GM23338 (cell line): ENCODE data around the gene PDCD1. TPM values are rescaled to one million over a fixed set of nuclear protein-coding genes. Genes with fewer than 3 reads are reported as not detected.

Source experiments
- ATAC-seq: fragments of 200-7000 bp; cut with Tn5 transposase; 3 replicates; pipeline ENCODE4 v1.9.1; 2020
- DNase-seq: peaks from one replicate; pipeline ENCODE4 v3.0.0-alpha.2; 2015; ENCODE audit warnings: low spot score
- H2AFZ ChIP-seq: fragments of 200-600 bp; sonication (generic); 2 replicates; pipeline ENCODE4 v1.8.0; 2016; ENCODE audit warnings: antibody characterized with exemption, mild to moderate bottlenecking, moderate library complexity
- H3F3A ChIP-seq: fragments of 200-600 bp; sonication (generic); replicated peaks from 2 replicates; pipeline ENCODE4 v1.8.0; 2017; ENCODE audit warnings: antibody characterized with exemption, mixed run types, low read depth
- H3K27ac ChIP-seq: fragments of 200-600 bp; sonication (generic); 2 replicates; pipeline ENCODE4 v1.6.1; 2016; ENCODE audit warnings: low read depth
- H3K27me3 ChIP-seq: fragments of 200-600 bp; sonication (generic); 2 replicates; pipeline ENCODE4 v1.8.0; 2016; ENCODE audit warnings: mild to moderate bottlenecking, mixed run types, moderate library complexity; ENCODE audit not compliant: insufficient read depth
- H3K36me3 ChIP-seq: fragments of 200-600 bp; sonication (generic); 2 replicates; pipeline ENCODE4 v1.8.0; 2016; ENCODE audit warnings: mild to moderate bottlenecking; ENCODE audit not compliant: insufficient read depth
- H3K4me1 ChIP-seq: fragments of 200-600 bp; sonication (generic); 2 replicates; pipeline ENCODE4 v1.8.0; 2016; ENCODE audit warnings: mild to moderate bottlenecking, moderate library complexity; ENCODE audit not compliant: insufficient read depth
- H3K4me2 ChIP-seq: fragments of 200-600 bp; sonication (generic); 2 replicates; pipeline ENCODE4 v1.7.1; 2017; ENCODE audit warnings: mixed run types
- H3K4me3 ChIP-seq: fragments of 200-600 bp; sonication (generic); 2 replicates; pipeline ENCODE4 v1.6.1; 2016; ENCODE audit warnings: mixed run types
- H3K79me2 ChIP-seq: fragments of 200-600 bp; sonication (generic); replicated peaks from 2 replicates; pipeline ENCODE4 v1.8.0; 2017; ENCODE audit warnings: mild to moderate bottlenecking; ENCODE audit not compliant: insufficient read depth
- H3K9me2 ChIP-seq: fragments of 200-600 bp; sonication (generic); 2 replicates; pipeline ENCODE4 v1.8.0; 2017; ENCODE audit not compliant: insufficient read depth
- H4K20me1 ChIP-seq: fragments of 200-600 bp; sonication (generic); replicated peaks from 2 replicates; pipeline ENCODE4 v1.8.0; 2017; ENCODE audit warnings: mild to moderate bottlenecking; ENCODE audit not compliant: insufficient read depth
- H3K27ac Mint-ChIP-seq: 2 replicates; pipeline ENCODE4 v1.8.0; 2020; ENCODE audit warnings: inconsistent platforms, mild to moderate bottlenecking, moderate library complexity, mixed read lengths
- H3K27me3 Mint-ChIP-seq: 3 replicates; pipeline ENCODE4 v1.8.0; 2022; ENCODE audit warnings: low read depth, mild to moderate bottlenecking, moderate library complexity, mixed read lengths, inconsistent platforms; ENCODE audit not compliant: insufficient read depth, poor library complexity
- H3K36me3 Mint-ChIP-seq: 3 replicates; pipeline ENCODE4 v1.8.0; 2021; ENCODE audit warnings: low read depth, mild to moderate bottlenecking, inconsistent platforms, moderate library complexity, mixed read lengths
- H3K4me1 Mint-ChIP-seq: 3 replicates; pipeline ENCODE4 v1.8.0; 2020; ENCODE audit warnings: mild to moderate bottlenecking, inconsistent platforms, mixed read lengths
- H3K4me3 Mint-ChIP-seq: 3 replicates; pipeline ENCODE4 v1.8.0; 2021; ENCODE audit warnings: moderate library complexity, mild to moderate bottlenecking, inconsistent platforms, mixed read lengths
- H3K9me3 Mint-ChIP-seq: 3 replicates; pipeline ENCODE4 v1.8.0; 2020; ENCODE audit warnings: moderate library complexity, mild to moderate bottlenecking, inconsistent platforms, mixed read lengths
- CREB1 ChIP-seq: fragments of 250-450 bp; sonication (Bioruptor Pico); IDR thresholded peaks from 2 replicates; pipeline ENCODE4 v1.5.0; 2020; ENCODE audit warnings: low read depth, mild to moderate bottlenecking, moderate library complexity
- EZH2 ChIP-seq: fragments of 200-600 bp; sonication (generic); IDR thresholded peaks from one replicate; pipeline ENCODE4 v1.8.0; 2017; ENCODE audit warnings: antibody characterized with exemption, mild to moderate bottlenecking, low read depth; ENCODE audit not compliant: unreplicated experiment
- EZH2phosphoT487 ChIP-seq: fragments of 200-600 bp; sonication (generic); IDR thresholded peaks from one replicate; pipeline ENCODE4 v1.8.1; 2018; ENCODE audit warnings: antibody characterized with exemption; ENCODE audit not compliant: unreplicated experiment
- JUNB ChIP-seq: IDR thresholded peaks from one replicate; pipeline ENCODE4 v1.6.1; 2016; ENCODE audit warnings: antibody characterized with exemption; ENCODE audit not compliant: unreplicated experiment
- NANOG ChIP-seq: IDR thresholded peaks from 2 replicates; pipeline ENCODE4 v1.6.1; 2016; ENCODE audit warnings: antibody characterized with exemption, borderline replicate concordance
- POLR2AphosphoS5 ChIP-seq: IDR thresholded peaks from 2 replicates; pipeline ENCODE4 v1.6.1; 2016; ENCODE audit warnings: antibody characterized with exemption, low read depth
- STAT1 ChIP-seq: IDR thresholded peaks from one replicate; pipeline ENCODE4 v1.6.1; 2016; ENCODE audit warnings: antibody characterized with exemption; ENCODE audit not compliant: unreplicated experiment
- ZNF114 ChIP-seq: fragments of 250-450 bp; sonication (Bioruptor Pico); IDR thresholded peaks from 2 replicates; pipeline ENCODE4 v1.5.0; 2020; ENCODE audit warnings: mild to moderate bottlenecking, moderate library complexity
- ZNF331 ChIP-seq: fragments of 250-450 bp; sonication (Bioruptor Pico); IDR thresholded peaks from 2 replicates; pipeline ENCODE4 v1.5.0; 2020; ENCODE audit warnings: low read depth, mild to moderate bottlenecking, moderate library complexity
- polyA plus RNA-seq: library from polyadenylated mRNA; unstranded; fragments of >200 nt; fragmentation: Nextera tagmentation; extraction: Ambion mirVana; gene quantifications from 2 replicates; pipeline ENCODE4 v1.2.1, GENCODE V29; 2016
- total RNA-seq: library from RNA; depleted of rRNA; stranded (reverse); fragments of >200 nt; shearing (Covaris generic); gene quantifications from 2 replicates; pipeline ENCODE4 v1.2.3, GENCODE V29; 2014
- TF ChIP-seq, protein P1 (sequence below): IDR thresholded peaks from 2 replicates; pipeline ENCODE4 v1.6.1; 2016; ENCODE audit warnings: antibody characterized with exemption
- TF ChIP-seq, protein P2 (sequence below): fragments of 250-450 bp; sonication (Bioruptor Pico); IDR thresholded peaks from 2 replicates; pipeline ENCODE4 v1.5.0; 2020; ENCODE audit warnings: mild to moderate bottlenecking, moderate library complexity
- TF ChIP-seq, protein P3 (sequence below): IDR thresholded peaks from one replicate; pipeline ENCODE4 v1.6.1; 2018; ENCODE audit warnings: antibody characterized with exemption; ENCODE audit not compliant: unreplicated experiment
- TF ChIP-seq, protein P4 (sequence below), 2 experiments: fragments of 200-600 bp in 1 of 2; sonication (generic) in 1 of 2; conservative IDR thresholded peaks; 2 replicates each; pipeline versions ENCODE4 v1.5.1 to v1.6.1; 2016 to 2017; ENCODE audit warnings: antibody characterized with exemption in 2 of 2, low read depth in 2 of 2, mild to moderate bottlenecking in 2 of 2, moderate library complexity in 1 of 2

The PDCD1 gene
- total and polyA plus RNA-seq, 2 experiments from 2014 or later: 0.34 to 0.38 TPM

DNA sequence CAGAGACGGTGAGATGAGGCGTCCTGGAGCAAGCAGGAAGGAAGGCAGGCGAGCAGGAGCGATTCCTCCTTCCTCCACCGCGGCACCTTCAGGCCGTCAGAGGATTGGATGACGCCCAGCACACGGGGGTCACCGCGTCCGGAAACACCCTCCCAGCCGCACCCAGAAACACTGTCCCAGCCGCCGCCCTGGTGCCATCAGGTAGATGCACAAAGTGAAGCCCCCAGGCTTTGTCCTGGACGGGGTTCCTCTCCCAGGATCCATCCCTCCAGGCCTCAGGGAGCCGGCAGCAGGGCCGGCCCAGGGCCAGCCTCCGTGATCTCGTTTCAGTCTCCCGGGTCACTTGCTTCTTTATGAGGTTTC lies 42.3 kb upstream of the PDCD1 start:
- Histone ChIP-seq H3F3A (peaks cover 8% of the 10 kb centered on the region), H3K4me3 (peak overlapping the region; percentile 50; the same call in 1 of the 2 replicates), H2AFZ (no peak overlapping the region), H3K79me2 (no peaks in the 10 kb centered on the region), H3K4me2 (peak overlapping the region; percentile 75), H4K20me1 (no peaks in the 10 kb centered on the region), H3K4me1 (peaks cover 13% of the 10 kb centered on the region; the same call in 1 of the 2 replicates), H3K36me3 (no peaks in the 10 kb centered on the region), H3K27ac (0 out of 2 replicates have a peak overlapping the region, but pooled peaks have one; percentile 69), H3K9me2 (no peaks in the 10 kb centered on the region), H3K27me3 (no peaks in the 10 kb centered on the region)
- Mint-ChIP-seq H3K36me3 (peaks cover 3% of the 10 kb centered on the region; the same call in 2 of the 3 replicates), H3K27ac (no peak overlapping the region), H3K4me1 (peaks cover 25% of the 10 kb centered on the region), H3K27me3 (peaks cover 30% of the 10 kb centered on the region), H3K9me3 (peaks cover 9% of the 10 kb centered on the region; the same call in 2 of the 3 replicates), H3K4me3 (peak overlapping the region; percentile 81)
- no peak for ATAC-seq
- TF ChIP-seq NANOG (no peak), ZNF114 (no peak), STAT1 (no peak), ZNF331 (CRISPR knock-in tag) (no peak), EZH2 (no peak), POLR2AphosphoS5 (no peak), CREB1 (CRISPR knock-in tag) (no peak), JUNB (no peak), EZH2phosphoT487 (no peak)
- TF ChIP-seq, protein P1, sequence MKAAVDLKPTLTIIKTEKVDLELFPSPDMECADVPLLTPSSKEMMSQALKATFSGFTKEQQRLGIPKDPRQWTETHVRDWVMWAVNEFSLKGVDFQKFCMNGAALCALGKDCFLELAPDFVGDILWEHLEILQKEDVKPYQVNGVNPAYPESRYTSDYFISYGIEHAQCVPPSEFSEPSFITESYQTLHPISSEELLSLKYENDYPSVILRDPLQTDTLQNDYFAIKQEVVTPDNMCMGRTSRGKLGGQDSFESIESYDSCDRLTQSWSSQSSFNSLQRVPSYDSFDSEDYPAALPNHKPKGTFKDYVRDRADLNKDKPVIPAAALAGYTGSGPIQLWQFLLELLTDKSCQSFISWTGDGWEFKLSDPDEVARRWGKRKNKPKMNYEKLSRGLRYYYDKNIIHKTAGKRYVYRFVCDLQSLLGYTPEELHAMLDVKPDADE: no peak
- TF ChIP-seq, protein P2, sequence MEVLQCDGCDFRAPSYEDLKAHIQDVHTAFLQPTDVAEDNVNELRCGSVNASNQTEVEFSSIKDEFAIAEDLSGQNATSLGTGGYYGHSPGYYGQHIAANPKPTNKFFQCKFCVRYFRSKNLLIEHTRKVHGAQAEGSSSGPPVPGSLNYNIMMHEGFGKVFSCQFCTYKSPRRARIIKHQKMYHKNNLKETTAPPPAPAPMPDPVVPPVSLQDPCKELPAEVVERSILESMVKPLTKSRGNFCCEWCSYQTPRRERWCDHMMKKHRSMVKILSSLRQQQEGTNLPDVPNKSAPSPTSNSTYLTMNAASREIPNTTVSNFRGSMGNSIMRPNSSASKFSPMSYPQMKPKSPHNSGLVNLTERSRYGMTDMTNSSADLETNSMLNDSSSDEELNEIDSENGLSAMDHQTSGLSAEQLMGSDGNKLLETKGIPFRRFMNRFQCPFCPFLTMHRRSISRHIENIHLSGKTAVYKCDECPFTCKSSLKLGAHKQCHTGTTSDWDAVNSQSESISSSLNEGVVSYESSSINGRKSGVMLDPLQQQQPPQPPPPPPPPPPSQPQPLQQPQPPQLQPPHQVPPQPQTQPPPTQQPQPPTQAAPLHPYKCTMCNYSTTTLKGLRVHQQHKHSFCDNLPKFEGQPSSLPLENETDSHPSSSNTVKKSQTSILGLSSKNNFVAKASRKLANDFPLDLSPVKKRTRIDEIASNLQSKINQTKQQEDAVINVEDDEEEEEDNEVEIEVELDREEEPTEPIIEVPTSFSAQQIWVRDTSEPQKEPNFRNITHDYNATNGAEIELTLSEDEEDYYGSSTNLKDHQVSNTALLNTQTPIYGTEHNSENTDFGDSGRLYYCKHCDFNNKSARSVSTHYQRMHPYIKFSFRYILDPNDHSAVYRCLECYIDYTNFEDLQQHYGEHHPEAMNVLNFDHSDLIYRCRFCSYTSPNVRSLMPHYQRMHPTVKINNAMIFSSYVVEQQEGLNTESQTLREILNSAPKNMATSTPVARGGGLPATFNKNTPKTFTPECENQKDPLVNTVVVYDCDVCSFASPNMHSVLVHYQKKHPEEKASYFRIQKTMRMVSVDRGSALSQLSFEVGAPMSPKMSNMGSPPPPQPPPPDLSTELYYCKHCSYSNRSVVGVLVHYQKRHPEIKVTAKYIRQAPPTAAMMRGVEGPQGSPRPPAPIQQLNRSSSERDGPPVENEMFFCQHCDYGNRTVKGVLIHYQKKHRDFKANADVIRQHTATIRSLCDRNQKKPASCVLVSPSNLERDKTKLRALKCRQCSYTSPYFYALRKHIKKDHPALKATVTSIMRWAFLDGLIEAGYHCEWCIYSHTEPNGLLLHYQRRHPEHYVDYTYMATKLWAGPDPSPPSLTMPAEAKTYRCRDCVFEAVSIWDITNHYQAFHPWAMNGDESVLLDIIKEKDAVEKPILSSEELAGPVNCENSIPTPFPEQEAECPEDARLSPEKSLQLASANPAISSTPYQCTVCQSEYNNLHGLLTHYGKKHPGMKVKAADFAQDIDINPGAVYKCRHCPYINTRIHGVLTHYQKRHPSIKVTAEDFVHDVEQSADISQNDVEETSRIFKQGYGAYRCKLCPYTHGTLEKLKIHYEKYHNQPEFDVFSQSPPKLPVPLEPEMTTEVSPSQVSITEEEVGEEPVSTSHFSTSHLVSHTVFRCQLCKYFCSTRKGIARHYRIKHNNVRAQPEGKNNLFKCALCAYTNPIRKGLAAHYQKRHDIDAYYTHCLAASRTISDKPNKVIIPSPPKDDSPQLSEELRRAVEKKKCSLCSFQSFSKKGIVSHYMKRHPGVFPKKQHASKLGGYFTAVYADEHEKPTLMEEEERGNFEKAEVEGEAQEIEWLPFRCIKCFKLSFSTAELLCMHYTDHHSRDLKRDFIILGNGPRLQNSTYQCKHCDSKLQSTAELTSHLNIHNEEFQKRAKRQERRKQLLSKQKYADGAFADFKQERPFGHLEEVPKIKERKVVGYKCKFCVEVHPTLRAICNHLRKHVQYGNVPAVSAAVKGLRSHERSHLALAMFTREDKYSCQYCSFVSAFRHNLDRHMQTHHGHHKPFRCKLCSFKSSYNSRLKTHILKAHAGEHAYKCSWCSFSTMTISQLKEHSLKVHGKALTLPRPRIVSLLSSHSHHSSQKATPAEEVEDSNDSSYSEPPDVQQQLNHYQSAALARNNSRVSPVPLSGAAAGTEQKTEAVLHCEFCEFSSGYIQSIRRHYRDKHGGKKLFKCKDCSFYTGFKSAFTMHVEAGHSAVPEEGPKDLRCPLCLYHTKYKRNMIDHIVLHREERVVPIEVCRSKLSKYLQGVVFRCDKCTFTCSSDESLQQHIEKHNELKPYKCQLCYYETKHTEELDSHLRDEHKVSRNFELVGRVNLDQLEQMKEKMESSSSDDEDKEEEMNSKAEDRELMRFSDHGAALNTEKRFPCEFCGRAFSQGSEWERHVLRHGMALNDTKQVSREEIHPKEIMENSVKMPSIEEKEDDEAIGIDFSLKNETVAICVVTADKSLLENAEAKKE: no peak
- TF ChIP-seq, protein P3, sequence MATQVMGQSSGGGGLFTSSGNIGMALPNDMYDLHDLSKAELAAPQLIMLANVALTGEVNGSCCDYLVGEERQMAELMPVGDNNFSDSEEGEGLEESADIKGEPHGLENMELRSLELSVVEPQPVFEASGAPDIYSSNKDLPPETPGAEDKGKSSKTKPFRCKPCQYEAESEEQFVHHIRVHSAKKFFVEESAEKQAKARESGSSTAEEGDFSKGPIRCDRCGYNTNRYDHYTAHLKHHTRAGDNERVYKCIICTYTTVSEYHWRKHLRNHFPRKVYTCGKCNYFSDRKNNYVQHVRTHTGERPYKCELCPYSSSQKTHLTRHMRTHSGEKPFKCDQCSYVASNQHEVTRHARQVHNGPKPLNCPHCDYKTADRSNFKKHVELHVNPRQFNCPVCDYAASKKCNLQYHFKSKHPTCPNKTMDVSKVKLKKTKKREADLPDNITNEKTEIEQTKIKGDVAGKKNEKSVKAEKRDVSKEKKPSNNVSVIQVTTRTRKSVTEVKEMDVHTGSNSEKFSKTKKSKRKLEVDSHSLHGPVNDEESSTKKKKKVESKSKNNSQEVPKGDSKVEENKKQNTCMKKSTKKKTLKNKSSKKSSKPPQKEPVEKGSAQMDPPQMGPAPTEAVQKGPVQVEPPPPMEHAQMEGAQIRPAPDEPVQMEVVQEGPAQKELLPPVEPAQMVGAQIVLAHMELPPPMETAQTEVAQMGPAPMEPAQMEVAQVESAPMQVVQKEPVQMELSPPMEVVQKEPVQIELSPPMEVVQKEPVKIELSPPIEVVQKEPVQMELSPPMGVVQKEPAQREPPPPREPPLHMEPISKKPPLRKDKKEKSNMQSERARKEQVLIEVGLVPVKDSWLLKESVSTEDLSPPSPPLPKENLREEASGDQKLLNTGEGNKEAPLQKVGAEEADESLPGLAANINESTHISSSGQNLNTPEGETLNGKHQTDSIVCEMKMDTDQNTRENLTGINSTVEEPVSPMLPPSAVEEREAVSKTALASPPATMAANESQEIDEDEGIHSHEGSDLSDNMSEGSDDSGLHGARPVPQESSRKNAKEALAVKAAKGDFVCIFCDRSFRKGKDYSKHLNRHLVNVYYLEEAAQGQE: no peak
- TF ChIP-seq, protein P4, sequence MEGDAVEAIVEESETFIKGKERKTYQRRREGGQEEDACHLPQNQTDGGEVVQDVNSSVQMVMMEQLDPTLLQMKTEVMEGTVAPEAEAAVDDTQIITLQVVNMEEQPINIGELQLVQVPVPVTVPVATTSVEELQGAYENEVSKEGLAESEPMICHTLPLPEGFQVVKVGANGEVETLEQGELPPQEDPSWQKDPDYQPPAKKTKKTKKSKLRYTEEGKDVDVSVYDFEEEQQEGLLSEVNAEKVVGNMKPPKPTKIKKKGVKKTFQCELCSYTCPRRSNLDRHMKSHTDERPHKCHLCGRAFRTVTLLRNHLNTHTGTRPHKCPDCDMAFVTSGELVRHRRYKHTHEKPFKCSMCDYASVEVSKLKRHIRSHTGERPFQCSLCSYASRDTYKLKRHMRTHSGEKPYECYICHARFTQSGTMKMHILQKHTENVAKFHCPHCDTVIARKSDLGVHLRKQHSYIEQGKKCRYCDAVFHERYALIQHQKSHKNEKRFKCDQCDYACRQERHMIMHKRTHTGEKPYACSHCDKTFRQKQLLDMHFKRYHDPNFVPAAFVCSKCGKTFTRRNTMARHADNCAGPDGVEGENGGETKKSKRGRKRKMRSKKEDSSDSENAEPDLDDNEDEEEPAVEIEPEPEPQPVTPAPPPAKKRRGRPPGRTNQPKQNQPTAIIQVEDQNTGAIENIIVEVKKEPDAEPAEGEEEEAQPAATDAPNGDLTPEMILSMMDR (conservative IDR thresholded peaks at IDR 0.05; ENCODE audit: low read depth in 2 of 2): no peak
- DNase-seq: no peak
